Endodermal cell (in vitro differentiated cells): Measurements from ENCODE around the gene CC2D1A. TPM values are rescaled to one million over a fixed set of nuclear protein-coding genes. Genes with fewer than 3 reads are reported as not detected.

Source experiments
- DNase-seq: peaks from one replicate; pipeline ENCODE4 v3.0.0-alpha.2; 2017
- H3K27ac ChIP-seq: 2 replicates; pipeline ENCODE4 v1.5.1; 2013; ENCODE audit warnings: mild to moderate bottlenecking, low read depth, low read length, moderate library complexity
- H3K27me3 ChIP-seq: 2 replicates; pipeline ENCODE4 v1.6.1; 2013; ENCODE audit warnings: mild to moderate bottlenecking, low read length, moderate library complexity; ENCODE audit not compliant: insufficient read depth, control insufficient read depth, poor library complexity, severe bottlenecking
- H3K36me3 ChIP-seq: 2 replicates; pipeline ENCODE4 v1.7.0; 2013; ENCODE audit warnings: mild to moderate bottlenecking, low read length, moderate library complexity; ENCODE audit not compliant: control insufficient read depth, insufficient read depth
- H3K4me1 ChIP-seq: one replicate; pipeline ENCODE4 v1.7.0; 2013; ENCODE audit warnings: low read length; ENCODE audit not compliant: control insufficient read depth, insufficient read depth
- H3K4me3 ChIP-seq: 2 replicates; pipeline ENCODE4 v1.5.1; 2013; ENCODE audit warnings: mild to moderate bottlenecking, low read length, moderate library complexity
- H3K9ac ChIP-seq: 2 replicates; pipeline ENCODE4 v1.6.1; 2013; ENCODE audit warnings: mild to moderate bottlenecking, low read length, moderate library complexity; ENCODE audit not compliant: poor library complexity, severe bottlenecking; ENCODE audit errors: extremely low read depth
- H3K9me3 ChIP-seq: 2 replicates; pipeline ENCODE4 v1.6.1; 2013; ENCODE audit warnings: mild to moderate bottlenecking, low read length, moderate library complexity; ENCODE audit not compliant: control insufficient read depth
- H3K27ac Mint-ChIP-seq: 2 replicates; pipeline ENCODE4 v1.8.0; 2020; ENCODE audit warnings: mixed read lengths
- H3K27me3 Mint-ChIP-seq: 2 replicates; pipeline ENCODE4 v1.8.0; 2021; ENCODE audit warnings: mild to moderate bottlenecking, mixed read lengths; ENCODE audit not compliant: insufficient read depth
- H3K36me3 Mint-ChIP-seq: 2 replicates; pipeline ENCODE4 v1.8.0; 2020; ENCODE audit warnings: low read depth, mixed read lengths
- H3K4me1 Mint-ChIP-seq: 2 replicates; pipeline ENCODE4 v1.8.0; 2020; ENCODE audit warnings: mixed read lengths
- H3K4me3 Mint-ChIP-seq: 2 replicates; pipeline ENCODE4 v1.8.0; 2020; ENCODE audit warnings: mild to moderate bottlenecking, moderate library complexity, mixed read lengths
- H3K9me3 Mint-ChIP-seq: 2 replicates; pipeline ENCODE4 v1.8.0; 2020; ENCODE audit warnings: mild to moderate bottlenecking, mixed read lengths
- CTCF ChIP-seq: fragments of 200-600 bp; sonication (generic); conservative IDR thresholded peaks from 2 replicates; pipeline ENCODE4 v1.5.0; 2021; ENCODE audit warnings: antibody characterized with exemption, mild to moderate bottlenecking
- WGBS, 2 experiments: methylation state at CpG; one replicate each; pipeline versions ENCODE4 v1.1.5 to v1.1.7; 2013; ENCODE audit warnings: missing lambda C conversion rate in 2 of 2, mixed read lengths in 1 of 2; ENCODE audit not compliant: insufficient coverage in 1 of 2, insufficient read length in 1 of 2; 5-methylcytosine and 5-hydroxymethylcytosine counted together
- total RNA-seq, 2 donors: library from RNA; stranded (reverse); fragmentation: NEBNext Ultra II Directional in 1 of 2; extraction: Animal tissue kit (Norgen Biotek cat#: 25700) in 1 of 2; gene quantifications; 2 replicates in 1 of 2; 3 replicates in 1 of 2; pipeline ENCODE4 v1.2.1, GENCODE V29; 2021

Gene CC2D1A
- total RNA-seq, 2 donors from 2014 or later = 45.1 to 55.9 TPM

GRCh38 chr19:13952931-13953531 lies 47.0 kb downstream of the CC2D1A start:
- 26 to 27% methylated on average over 9 to 13 of the region's 13 CpGs for WGBS, 2 experiments
- TF ChIP-seq CTCF = no peak
- H3K36me3 Mint-ChIP-seq = peaks cover 17% of the 10 kb centered on the region
- H3K27me3 ChIP-seq = no peaks in the 10 kb centered on the region
- peak overlapping the region; percentile 52 for H3K9ac ChIP-seq
- H3K4me3 Mint-ChIP-seq = peak overlapping the region; percentile 76
- H3K4me1 Mint-ChIP-seq = peaks cover 6% of the 10 kb centered on the region
- no peak overlapping the region for H3K27ac ChIP-seq
- H3K4me3 ChIP-seq = peak overlapping the region; percentile 94
- peaks cover 6% of the 10 kb centered on the region for H3K27me3 Mint-ChIP-seq
- peak; percentile 70 for DNase-seq
- H3K4me1 ChIP-seq = no peaks in the 10 kb centered on the region
- peak overlapping the region; percentile 70 for H3K27ac Mint-ChIP-seq
- peaks cover 26% of the 10 kb centered on the region for H3K36me3 ChIP-seq
- no peaks in the 10 kb centered on the region for H3K9me3 Mint-ChIP-seq
- no peaks in the 10 kb centered on the region for H3K9me3 ChIP-seq

- H3K9me3 Mint-ChIP-seq = no peaks in the 10 kb centered on the region
- no peak for DNase-seq
- Histone ChIP-seq H3K9me3 (no peaks in the 10 kb centered on the region), H3K9ac (no peak overlapping the region), H3K36me3 (peaks cover 27% of the 10 kb centered on the region), H3K27ac (no peak overlapping the region), H3K4me1 (no peaks in the 10 kb centered on the region), H3K4me3 (no peak overlapping the region), H3K27me3 (no peaks in the 10 kb centered on the region)
- peak overlapping the region; percentile 76 for H3K4me3 Mint-ChIP-seq
- peaks cover 6% of the 10 kb centered on the region for H3K4me1 Mint-ChIP-seq
- WGBS, 2 experiments = 88 to 94% methylated on average over 7 to 15 of the region's 15 CpGs
- H3K27ac Mint-ChIP-seq = no peak overlapping the region
- peaks cover 25% of the 10 kb centered on the region for H3K36me3 Mint-ChIP-seq
- H3K27me3 Mint-ChIP-seq = peaks cover 5% of the 10 kb centered on the region
- TF ChIP-seq CTCF = no peak
These were observed 48.2 kb downstream of the CC2D1A start for GRCh38 chr19:13954185-13954584.

GRCh38 chr19:13955662-13956364 lies 49.8 kb downstream of the CC2D1A start:
- H3K4me1 Mint-ChIP-seq = peaks cover 6% of the 10 kb centered on the region
- Histone ChIP-seq H3K4me1 (no peaks in the 10 kb centered on the region), H3K27ac (no peak overlapping the region), H3K4me3 (no peak overlapping the region), H3K9me3 (no peaks in the 10 kb centered on the region), H3K27me3 (no peaks in the 10 kb centered on the region), H3K36me3 (peaks cover 36% of the 10 kb centered on the region), H3K9ac (no peak overlapping the region)
- no peak overlapping the region for H3K27ac Mint-ChIP-seq
- TF ChIP-seq CTCF = no peak
- no peak for DNase-seq
- H3K27me3 Mint-ChIP-seq = no peaks in the 10 kb centered on the region
- WGBS, 2 experiments = 95 to 99% methylated on average over 30 to 42 of the region's 42 CpGs
- no peaks in the 10 kb centered on the region for H3K9me3 Mint-ChIP-seq
- no peak overlapping the region for H3K4me3 Mint-ChIP-seq
- H3K36me3 Mint-ChIP-seq = peaks cover 32% of the 10 kb centered on the region
